GM21381 (cell line): Measurements from ENCODE around the gene MAN1C1.
"Not testable (repeated sequence)": the region's sequence is repeated elsewhere in the genome, so short reads cannot be mapped to it uniquely, and the experiment has no call there.

Experiments
- ATAC-seq: cut with Tn5 transposase; IDR thresholded peaks from one replicate; pipeline ENCODE4 v1.9.1; 2021; ENCODE audit warnings: mild to moderate bottlenecking, moderate library complexity; ENCODE audit not compliant: unreplicated experiment

Gene MAN1C1

GRCh38 chr1:25583519-25584370 lies 32.8 kb upstream of the MAN1C1 start:
- no peak for ATAC-seq

- ATAC-seq, result no peak
Observed at GRCh38 chr1:25586181-25586588, 30.4 kb upstream of the MAN1C1 start.

GRCh38 chr1:25587290-25587689 lies 29.3 kb upstream of the MAN1C1 start:
- no peak for ATAC-seq

GRCh38 chr1:25588224-25588623 lies 28.4 kb upstream of the MAN1C1 start:
- not testable (repeated sequence) for ATAC-seq

GRCh38 chr1:25588786-25589185 lies 27.8 kb upstream of the MAN1C1 start:
- not testable (repeated sequence) for ATAC-seq

- ATAC-seq, result no peak
Observed at GRCh38 chr1:25590096-25590824, 26.3 kb upstream of the MAN1C1 start.

- no peak for ATAC-seq
Observed at GRCh38 chr1:25593861-25594260, 22.7 kb upstream of the MAN1C1 start.

GRCh38 chr1:25594971-25595370 lies 21.6 kb upstream of the MAN1C1 start:
- ATAC-seq, result no peak

GRCh38 chr1:25596641-25597040 lies 19.9 kb upstream of the MAN1C1 start:
- not testable (repeated sequence) for ATAC-seq

- ATAC-seq, result no peak
Observed at GRCh38 chr1:25598879-25599278, 17.7 kb upstream of the MAN1C1 start.

- ATAC-seq, result no peak
Observed at GRCh38 chr1:25599969-25600610, 16.5 kb upstream of the MAN1C1 start.

GRCh38 chr1:25600971-25601699 lies 15.5 kb upstream of the MAN1C1 start:
- not testable (repeated sequence) for ATAC-seq

- not testable (repeated sequence) for ATAC-seq
Observed at GRCh38 chr1:25603779-25604538, 12.6 kb upstream of the MAN1C1 start.

GRCh38 chr1:25607123-25607522 lies 9.5 kb upstream of the MAN1C1 start:
- no peak for ATAC-seq

- no peak for ATAC-seq
Observed at GRCh38 chr1:25608488-25609178, 8.0 kb upstream of the MAN1C1 start.

GRCh38 chr1:25609921-25610320 lies 6.7 kb upstream of the MAN1C1 start:
- ATAC-seq, result no peak

- no peak for ATAC-seq
Observed at GRCh38 chr1:25610822-25611630, 5.6 kb upstream of the MAN1C1 start.

- no peak for ATAC-seq
Observed at GRCh38 chr1:25611843-25612242, 4.7 kb upstream of the MAN1C1 start.

- no peak for ATAC-seq
Observed at GRCh38 chr1:25612421-25612820, 4.2 kb upstream of the MAN1C1 start.
